Mucosa of descending colon (tissue), 3 donors: Measurements from ENCODE around the gene CEMIP. TPM values are rescaled to one million over a fixed set of nuclear protein-coding genes. Genes with fewer than 3 reads are reported as not detected.

Experiments
- ATAC-seq: fragments of 200-7000 bp; cut with Tn5 transposase; one replicate; pipeline ENCODE4 v1.9.1; 2020; ENCODE audit warnings: mild to moderate bottlenecking, moderate library complexity
- DNase-seq, 3 donors: peaks; one replicate each; pipeline ENCODE4 v3.0.0-alpha.2; 2020
- H3K36me3 ChIP-seq: fragments of 200-600 bp; one replicate; pipeline ENCODE4 v1.8.0; 2021; ENCODE audit warnings: low read depth, mild to moderate bottlenecking
- H3K4me1 ChIP-seq: fragments of 200-600 bp; one replicate; pipeline ENCODE4 v1.8.0; 2021; ENCODE audit warnings: low read depth, mild to moderate bottlenecking
- H3K4me3 ChIP-seq: fragments of 200-600 bp; one replicate; pipeline ENCODE4 v1.8.0; 2021; ENCODE audit warnings: mild to moderate bottlenecking
- H3K9me3 ChIP-seq: fragments of 200-600 bp; one replicate; pipeline ENCODE4 v1.8.0; 2021; ENCODE audit warnings: mild to moderate bottlenecking
- CTCF ChIP-seq: fragments of 200-600 bp; IDR thresholded peaks from one replicate; pipeline ENCODE4 v1.8.0; 2022; ENCODE audit warnings: antibody characterized with exemption, mild to moderate bottlenecking
- intact Hi-C, 2 donors: fragments of 100-400 bp; cut with DNase I in 1 of 2; cut with micrococcal nuclease in 1 of 2; formaldehyde crosslinking; loops; one replicate each; pipeline versions ENCODE4 v1.11.0 to v1.11.1; 2022; cut with DNase I, micrococcal nuclease
- total RNA-seq, 3 donors: library from RNA; stranded (reverse); fragmentation: NEBNext Ultra II Directional in 2 of 3; extraction: Animal tissue kit (Norgen Biotek cat#: 25700) in 2 of 3; gene quantifications; one replicate each; pipeline versions ENCODE4 v1.2.1 to v1.2.4, GENCODE V29; 2021 to 2023
- donor health status: DM: no; HTN: no; CAD: no; lungs with moderate emphysema.
- donor health status: DM: no; HTN: no; CAD: no.
- donor health status: DM: no; HTN: yes; CAD: no.

Gene CEMIP
- total RNA-seq, 3 donors from 2014 or later: 0.63 to 2.2 (median 1.4) TPM

- Histone ChIP-seq H3K4me3 (no peak overlapping the region), H3K4me1 (peaks cover 6% of the 10 kb centered on the region), H3K9me3 (no peaks in the 10 kb centered on the region), H3K36me3 (no peaks in the 10 kb centered on the region)
- ATAC-seq (no peak), DNase-seq (no peak)
- TF ChIP-seq CTCF: no peak
- intact Hi-C loops: no loop called here
These were observed 34.8 kb upstream of the CEMIP start for GRCh38 chr15:80744415-80744814.

GRCh38 chr15:80744826-80745225 lies 34.3 kb upstream of the CEMIP start:
- ATAC-seq: no peak
- no peak for DNase-seq
- intact Hi-C loops: no loop called here
- no peak for TF ChIP-seq CTCF
- Histone ChIP-seq H3K4me1 (peaks cover 3% of the 10 kb centered on the region), H3K9me3 (no peaks in the 10 kb centered on the region), H3K36me3 (no peaks in the 10 kb centered on the region), H3K4me3 (no peak overlapping the region)

- DNase-seq: no peak
- H3K9me3 ChIP-seq: no peaks in the 10 kb centered on the region
- no peak for TF ChIP-seq CTCF
- H3K36me3 ChIP-seq: no peaks in the 10 kb centered on the region
- ATAC-seq: no peak
- H3K4me1 ChIP-seq: no peaks in the 10 kb centered on the region
- intact Hi-C loops: no loop called here
- no peak overlapping the region for H3K4me3 ChIP-seq
These were observed 33.3 kb upstream of the CEMIP start for GRCh38 chr15:80745888-80746287.

GRCh38 chr15:80747317-80748053 lies 31.7 kb upstream of the CEMIP start:
- ATAC-seq: no peak

GRCh38 chr15:80749589-80749988 lies 29.6 kb upstream of the CEMIP start:
- ATAC-seq (peak; percentile 37), DNase-seq (no peak)
- no peaks in the 10 kb centered on the region for H3K9me3 ChIP-seq
- TF ChIP-seq CTCF: no peak
- intact Hi-C loops: no loop called here
- no peaks in the 10 kb centered on the region for H3K4me1 ChIP-seq
- H3K4me3 ChIP-seq: no peak overlapping the region
- H3K36me3 ChIP-seq: no peaks in the 10 kb centered on the region

More at GRCh38 chr15:80747317-80748053, 31.7 kb upstream of the CEMIP start:
- intact Hi-C loops: no loop called here
- H3K4me1 ChIP-seq: no peaks in the 10 kb centered on the region
- no peak for DNase-seq
- no peaks in the 10 kb centered on the region for H3K9me3 ChIP-seq
- no peaks in the 10 kb centered on the region for H3K36me3 ChIP-seq
- no peak for TF ChIP-seq CTCF
- H3K4me3 ChIP-seq: no peak overlapping the region
